Measurements from ENCODE around the gene DPP6. TPM values are rescaled to one million over a fixed set of nuclear protein-coding genes. Genes with fewer than 3 reads are reported as not detected.

The DPP6 gene
- total RNA-seq, 2 donors from 2014 or later = 0.99 to 1.8 TPM

GRCh38 chr7:154775681-154776080, 723.5 kb downstream of the DPP6 start:
- WGBS, 2 donors = 91 to 95% methylated on average over 8 of the region's 8 CpGs
- H3K27me3 ChIP-seq = no peaks in the 10 kb centered on the region

DNA sequence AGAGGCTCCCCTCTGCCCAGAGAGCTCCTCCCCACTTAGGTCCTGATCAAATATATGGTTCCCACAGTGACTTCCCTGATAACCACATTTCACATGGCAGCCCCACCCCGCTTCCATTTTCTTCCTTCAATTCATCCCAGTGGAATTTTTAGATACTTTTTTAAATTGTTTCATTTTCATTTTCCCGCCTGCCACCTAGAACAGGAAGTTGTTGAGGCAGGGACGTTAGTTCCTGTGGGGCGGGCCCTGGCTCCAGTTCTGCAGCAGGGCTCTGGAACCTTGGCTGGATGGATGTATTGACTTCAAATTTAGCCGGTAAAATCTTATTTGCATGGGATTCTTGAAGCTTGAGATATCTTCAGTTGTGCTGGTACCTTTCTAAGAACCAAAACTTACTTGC, 724.2 kb downstream of the DPP6 start:
- no peak for DNase-seq
- H3K27me3 ChIP-seq = no peaks in the 10 kb centered on the region
- no peak for TF ChIP-seq POLR2A (IDR thresholded peaks at IDR 0.05)
- TF ChIP-seq CTCF (IDR thresholded peaks at IDR 0.05) = no peak
- H3K4me3 ChIP-seq = no peak overlapping the region
- intact Hi-C loops (cut with DNase I) = no loop called here
- no peaks in the 10 kb centered on the region for H3K9me3 ChIP-seq
- no peak for ATAC-seq
- H3K27ac ChIP-seq = no peak overlapping the region
- H3K36me3 ChIP-seq (replicated peaks in 1 of 2; ENCODE audit: insufficient read depth in 1 of 2, low read depth in 2 of 2) = no peaks in the 10 kb centered on the region
- no peaks in the 10 kb centered on the region for H3K4me1 ChIP-seq
- WGBS, 2 donors = 67 to 78% methylated on average over 5 of the region's 5 CpGs

More at GRCh38 chr7:154775681-154776080, 723.5 kb downstream of the DPP6 start:
- no peaks in the 10 kb centered on the region for H3K4me1 ChIP-seq
- ATAC-seq = no peak
- no peak for DNase-seq
- H3K27ac ChIP-seq = no peak overlapping the region
- intact Hi-C loops (cut with DNase I) = no loop called here
- H3K9me3 ChIP-seq = no peaks in the 10 kb centered on the region
- no peaks in the 10 kb centered on the region for H3K36me3 ChIP-seq (replicated peaks in 1 of 2; ENCODE audit: insufficient read depth in 1 of 2, low read depth in 2 of 2)
- TF ChIP-seq CTCF (IDR thresholded peaks at IDR 0.05) = no peak
- TF ChIP-seq POLR2A (IDR thresholded peaks at IDR 0.05) = no peak
- H3K4me3 ChIP-seq = no peak overlapping the region

DNA sequence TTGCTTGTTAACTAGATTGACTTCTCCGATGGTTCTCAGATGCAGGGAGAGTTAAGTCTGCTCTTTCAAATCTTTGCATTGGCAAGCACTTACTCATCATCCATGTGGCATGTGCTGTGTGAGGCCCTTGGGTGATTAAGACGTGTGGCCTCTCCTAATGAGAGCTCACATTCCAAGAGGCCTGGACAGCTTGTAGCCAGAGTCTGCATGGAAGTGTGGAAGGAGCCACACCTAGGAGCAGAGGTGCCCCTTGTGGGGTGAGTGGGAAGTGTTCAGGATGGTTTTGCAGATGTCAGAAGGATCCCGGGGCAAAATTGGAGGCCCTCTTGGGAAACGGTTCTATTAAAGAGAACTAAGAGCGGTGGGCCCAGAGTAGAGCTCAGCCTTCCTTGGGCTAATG, 724.8 kb downstream of the DPP6 start:
- no peaks in the 10 kb centered on the region for H3K4me1 ChIP-seq
- intact Hi-C loops (cut with DNase I) = no loop called here
- no peak for DNase-seq
- no peaks in the 10 kb centered on the region for H3K27me3 ChIP-seq
- H3K4me3 ChIP-seq = no peak overlapping the region
- H3K27ac ChIP-seq = no peak overlapping the region
- H3K36me3 ChIP-seq (replicated peaks in 1 of 2; ENCODE audit: insufficient read depth in 1 of 2, low read depth in 2 of 2) = no peaks in the 10 kb centered on the region
- 72 to 75% methylated on average over 5 of the region's 5 CpGs for WGBS, 2 donors
- ATAC-seq = no peak
- TF ChIP-seq POLR2A (IDR thresholded peaks at IDR 0.05) = no peak
- TF ChIP-seq CTCF (IDR thresholded peaks at IDR 0.05) = no peak
- H3K9me3 ChIP-seq = no peaks in the 10 kb centered on the region

- intact Hi-C loops (cut with DNase I) = no loop called here
- no peak for ATAC-seq
- H3K27ac ChIP-seq = no peak overlapping the region
- H3K36me3 ChIP-seq (replicated peaks in 1 of 2; ENCODE audit: insufficient read depth in 1 of 2, low read depth in 2 of 2) = no peaks in the 10 kb centered on the region
- H3K4me1 ChIP-seq = no peaks in the 10 kb centered on the region
- no peak for DNase-seq
- 91% methylated on average over 13 of the region's 13 CpGs for whole genome bisulfite sequencing, 2 donors
- TF ChIP-seq CTCF (IDR thresholded peaks at IDR 0.05) = no peak
- no peak for TF ChIP-seq POLR2A (IDR thresholded peaks at IDR 0.05)
- H3K27me3 ChIP-seq = no peaks in the 10 kb centered on the region
- H3K9me3 ChIP-seq = no peaks in the 10 kb centered on the region
- no peak overlapping the region for H3K4me3 ChIP-seq
These were observed 725.3 kb downstream of the DPP6 start for GRCh38 chr7:154777489-154777888.

- DNase-seq (no peak), ATAC-seq (no peak)
- intact Hi-C loops (cut with DNase I) = no loop called here
- no peaks in the 10 kb centered on the region for H3K36me3 ChIP-seq (replicated peaks in 1 of 2; ENCODE audit: insufficient read depth in 1 of 2, low read depth in 2 of 2)
- TF ChIP-seq CTCF (IDR thresholded peaks at IDR 0.05) (no peak), POLR2A (IDR thresholded peaks at IDR 0.05) (no peak)
- no peaks in the 10 kb centered on the region for H3K9me3 ChIP-seq
- no peak overlapping the region for H3K4me3 ChIP-seq
- no peak overlapping the region for H3K27ac ChIP-seq
- no peaks in the 10 kb centered on the region for H3K4me1 ChIP-seq
- WGBS, 2 donors = 82 to 84% methylated on average over 6 of the region's 6 CpGs
- H3K27me3 ChIP-seq = no peaks in the 10 kb centered on the region
These were observed 725.7 kb downstream of the DPP6 start for GRCh38 chr7:154777908-154778307.
